Melanocyte of skin (primary cell): ENCODE data around the gene ADAT1. TPM values are rescaled to one million over a fixed set of nuclear protein-coding genes. Genes with fewer than 3 reads are reported as not detected.

ENCODE experiments used
- total RNA-seq, 2 donors: library from RNA; depleted of rRNA; stranded (reverse); fragments of >200 nt; gene quantifications; 2 replicates each; pipeline ENCODE4 v1.2.3, GENCODE V29; 2012

The ADAT1 gene
- total RNA-seq, result 100 to 1,000 TPM in 1 of 2 donors, 10 to 100 TPM in 1; 96.7 to 109 TPM

DNA sequence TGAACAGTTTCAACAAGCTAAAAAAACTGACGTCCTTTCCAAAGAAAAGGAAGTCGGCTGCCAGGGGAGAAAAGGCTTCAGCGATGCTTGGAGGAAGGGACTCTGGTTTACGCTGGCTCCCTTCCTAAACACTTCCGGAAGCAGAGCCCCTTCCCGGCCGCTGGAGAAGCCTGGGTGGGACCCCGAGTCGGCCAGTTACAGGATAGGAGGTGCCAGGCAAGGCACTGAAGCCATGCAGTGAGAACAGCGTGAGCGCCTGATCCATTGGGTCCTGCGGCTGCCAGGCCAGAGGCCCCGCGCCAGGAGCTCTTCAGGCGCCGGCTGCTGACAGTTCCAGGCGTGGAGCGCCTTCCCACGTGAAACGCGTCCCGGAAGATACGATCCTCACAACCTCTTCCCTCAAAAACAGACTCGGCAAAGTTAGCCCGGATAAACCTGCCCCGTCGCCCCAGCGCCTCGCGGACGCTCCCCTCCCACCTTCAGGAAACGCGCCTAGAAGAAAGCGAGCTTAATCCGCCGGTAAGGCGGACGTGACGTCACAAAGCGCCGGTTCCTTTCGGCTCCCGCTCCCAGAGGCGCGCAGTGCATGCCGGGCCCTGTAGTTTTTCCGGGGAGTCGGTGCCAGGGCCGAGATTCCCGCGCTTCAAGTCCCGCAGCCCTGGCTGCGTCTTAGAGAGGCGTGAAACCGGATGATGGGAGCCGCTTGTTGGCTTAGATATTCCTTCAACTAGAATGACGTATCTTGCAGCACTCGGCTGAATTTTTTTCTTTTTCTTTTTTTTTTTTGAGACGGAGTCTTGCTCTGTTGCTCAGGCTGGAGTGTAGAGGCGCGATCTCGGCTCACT is at the start of gene ADAT1:
Gene ADAT1 (minus strand): TSS at position 521 of the 845 bp plus-strand sequence. CDS start 2,482 bp downstream, outside the sequence.

DNA sequence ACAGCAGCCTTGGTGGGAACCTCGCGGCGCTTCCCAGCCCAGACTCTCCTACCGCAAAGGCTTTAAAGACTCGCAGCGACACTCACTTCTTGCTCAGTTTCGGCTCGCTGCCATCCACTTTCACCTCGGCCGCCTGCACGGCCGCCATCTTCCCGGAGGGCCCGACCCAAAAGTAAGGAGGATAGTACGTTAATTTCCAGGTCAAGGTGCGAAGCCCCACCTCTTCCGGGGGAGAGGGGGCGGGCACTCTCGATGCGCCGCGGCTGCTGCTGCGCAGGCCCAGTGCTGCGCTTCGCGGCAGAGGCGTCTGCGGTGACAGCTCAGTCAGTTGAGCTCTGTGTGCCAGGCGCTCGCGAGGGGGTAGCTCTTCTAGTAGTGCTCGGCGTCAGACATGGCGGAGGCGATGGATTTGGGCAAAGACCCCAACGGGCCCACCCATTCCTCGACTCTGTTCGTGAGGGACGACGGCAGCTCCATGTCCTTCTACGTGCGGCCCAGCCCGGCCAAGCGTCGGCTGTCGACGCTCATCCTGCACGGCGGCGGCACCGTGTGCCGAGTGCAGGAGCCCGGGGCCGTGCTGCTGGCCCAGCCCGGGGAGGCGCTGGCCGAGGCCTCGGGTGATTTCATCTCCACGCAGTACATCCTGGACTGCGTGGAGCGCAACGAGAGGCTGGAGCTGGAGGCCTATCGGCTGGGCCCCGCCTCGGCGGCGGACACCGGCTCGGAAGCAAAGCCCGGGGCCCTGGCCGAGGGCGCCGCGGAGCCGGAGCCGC is 24.6 kb upstream of the ADAT1 start, which contains the start of the genes KARS1 and TERF2IP:
Gene KARS1 (minus strand): TSS at position 174 of the 773 bp plus-strand sequence. CDS start 26 bp downstream, at position 148.
Gene TERF2IP (plus strand): TSS at position 282 of the 773 bp plus-strand sequence. CDS start 110 bp downstream, at position 392.

GRCh38 chr16:75566040-75566757 is 56.9 kb downstream of the ADAT1 start, which contains the start of gene GABARAPL2:
Gene GABARAPL2 (plus strand): TSS chr16:75566379. CDS start chr16:75566487, 108 bp downstream.

GRCh38 chr16:75555707-75556430 is 67.2 kb downstream of the ADAT1 start, which contains the start of gene TMEM231:
Gene TMEM231 (minus strand): TSS chr16:75556252. CDS start chr16:75556209, 43 bp downstream.

Other genes with a start within 250 kb of the ADAT1 start
- gene CFDP1, start 189.8 kb downstream of the ADAT1 start, total RNA-seq, result 10 to 100 TPM; 21.3 to 26.3 TPM
- gene TMEM170A, start 158.6 kb downstream of the ADAT1 start, total RNA-seq, result 10 to 100 TPM; 11.4 to 19.6 TPM
- 1 to 10 TPM; 5.5 to 9.3 TPM for gene CHST6, start 127.8 kb downstream of the ADAT1 start, total RNA-seq
- under 1 TPM; under 0.01 to 0.34 TPM for gene CHST5, start 87.2 kb downstream of the ADAT1 start, total RNA-seq
- gene TMEM231, start 67.0 kb downstream of the ADAT1 start, total RNA-seq, result 10 to 100 TPM; 13.1 to 16.3 TPM
- 10 to 100 TPM; 30.3 to 36.6 TPM for gene GABARAPL2, start 56.9 kb downstream of the ADAT1 start, total RNA-seq
- gene KARS1, start 24.4 kb upstream of the ADAT1 start, total RNA-seq, result 100 to 1,000 TPM; 106 to 160 TPM
- 10 to 100 TPM; 38.0 to 42.3 TPM for gene TERF2IP, start 24.5 kb upstream of the ADAT1 start, total RNA-seq
- not detected for gene CPHXL2, start 53.7 kb upstream of the ADAT1 start, total RNA-seq
- gene DUXB, start 78.2 kb upstream of the ADAT1 start, total RNA-seq, result not detected
- not detected for gene CPHXL, start 103.2 kb upstream of the ADAT1 start, total RNA-seq